ENCODE data around the gene CALML4. TPM values are rescaled to one million over a fixed set of nuclear protein-coding genes. Genes with fewer than 3 reads are reported as not detected.

The CALML4 gene
- total RNA-seq, 3 donors from 2014 or later: 5.3 to 7.9 (median 6.0) TPM

- Histone ChIP-seq H3K4me3 (no peak overlapping the region), H3K27ac (no peak overlapping the region), H3K27me3 (no peaks in the 10 kb centered on the region), H3K9me3 (no peaks in the 10 kb centered on the region), H3K4me1 (peaks cover 0 to 10% of the 10 kb centered on the region in 2 donors), H3K36me3 (no peaks in the 10 kb centered on the region)
- intact Hi-C loops (cut with DNase I; ENCODE audit: low total_unique reads): no loop called here
- no peak for TF ChIP-seq POLR2AphosphoS5 (IDR thresholded peaks at IDR 0.05)
- DNase-seq (ENCODE audit: low spot score in 2 of 2): no peak
Measured at GRCh38 chr15:68207176-68207935, 2.2 kb upstream of the CALML4 start.

GRCh38 chr15:68206711-68207151 is 1.6 kb upstream of the CALML4 start:
- intact Hi-C loops (cut with DNase I; ENCODE audit: low total_unique reads): no loop called here

GRCh38 chr15:68205954-68206539 is 915 bp upstream of the CALML4 start:
- H3K27ac ChIP-seq: peak overlapping the region; percentile 50 to 64
- intact Hi-C loops (cut with DNase I; ENCODE audit: low total_unique reads): no loop called here

More at GRCh38 chr15:68206711-68207151, 1.6 kb upstream of the CALML4 start:
- TF ChIP-seq POLR2A (IDR thresholded peaks at IDR 0.05): no peak
- peaks cover 0 to 10% of the 10 kb centered on the region in 2 donors for H3K4me1 ChIP-seq
- H3K27ac ChIP-seq: no peak overlapping the region
- H3K9me3 ChIP-seq: no peaks in the 10 kb centered on the region
- H3K27me3 ChIP-seq: no peaks in the 10 kb centered on the region
- no peak overlapping the region for H3K4me3 ChIP-seq
- no peak for DNase-seq (ENCODE audit: low spot score in 2 of 2)
- H3K36me3 ChIP-seq: no peaks in the 10 kb centered on the region

GRCh38 chr15:68205558-68205944 is 419 bp upstream of the CALML4 start:
- Histone ChIP-seq H3K4me1 (peaks cover 0 to 10% of the 10 kb centered on the region in 2 donors), H3K27ac (peak overlapping the region; percentile 50 to 64), H3K27me3 (no peaks in the 10 kb centered on the region), H3K36me3 (no peaks in the 10 kb centered on the region), H3K9me3 (no peaks in the 10 kb centered on the region), H3K4me3 (peak overlapping the region in 2 of 3 donors; percentile 19 to 39)
- intact Hi-C loops (cut with DNase I; ENCODE audit: low total_unique reads): no loop called here
- no peak for DNase-seq (ENCODE audit: low spot score in 2 of 2)
- TF ChIP-seq POLR2AphosphoS5 (IDR thresholded peaks at IDR 0.05) (no peak), POLR2A (IDR thresholded peaks at IDR 0.05) (no peak), CTCF (IDR thresholded peaks at IDR 0.05) (no peak)

More at GRCh38 chr15:68205954-68206539, 915 bp upstream of the CALML4 start:
- peaks cover 0 to 10% of the 10 kb centered on the region in 2 donors for H3K4me1 ChIP-seq
- no peaks in the 10 kb centered on the region for H3K27me3 ChIP-seq
- no peak for DNase-seq (ENCODE audit: low spot score in 2 of 2)
- H3K4me3 ChIP-seq: peak overlapping the region in 2 of 3 donors; percentile 19 to 39
- no peaks in the 10 kb centered on the region for H3K36me3 ChIP-seq
- no peaks in the 10 kb centered on the region for H3K9me3 ChIP-seq
- TF ChIP-seq POLR2AphosphoS5 (IDR thresholded peaks at IDR 0.05) (no peak), CTCF (IDR thresholded peaks at IDR 0.05) (no peak), POLR2A (IDR thresholded peaks at IDR 0.05) (no peak)

- peak overlapping the region in 2 of 3 donors; percentile 19 to 39 for H3K4me3 ChIP-seq
- H3K9me3 ChIP-seq: no peaks in the 10 kb centered on the region
- DNase-seq (ENCODE audit: low spot score in 2 of 2): no peak
- H3K4me1 ChIP-seq: peaks cover 0 to 10% of the 10 kb centered on the region in 2 donors
- TF ChIP-seq POLR2AphosphoS5 (IDR thresholded peaks at IDR 0.05) (no peak), POLR2A (IDR thresholded peaks at IDR 0.05) (no peak), CTCF (IDR thresholded peaks at IDR 0.05) (no peak)
- H3K36me3 ChIP-seq: no peaks in the 10 kb centered on the region
- no peaks in the 10 kb centered on the region for H3K27me3 ChIP-seq
- intact Hi-C loops (cut with DNase I; ENCODE audit: low total_unique reads): no loop called here
- H3K27ac ChIP-seq: peak overlapping the region in 1 of 2 donors; percentile 50
Measured at GRCh38 chr15:68204361-68204760, 771 bp downstream of the CALML4 start.

GRCh38 chr15:68203956-68204355 is 1.2 kb downstream of the CALML4 start:
- Histone ChIP-seq H3K27me3 (no peaks in the 10 kb centered on the region), H3K36me3 (no peaks in the 10 kb centered on the region), H3K27ac (no peak overlapping the region), H3K9me3 (no peaks in the 10 kb centered on the region), H3K4me1 (peaks cover 0 to 10% of the 10 kb centered on the region in 2 donors), H3K4me3 (no peak overlapping the region)
- intact Hi-C loops (cut with DNase I; ENCODE audit: low total_unique reads): no loop called here
- no peak for TF ChIP-seq POLR2AphosphoS5 (IDR thresholded peaks at IDR 0.05)
- no peak for TF ChIP-seq CTCF (IDR thresholded peaks at IDR 0.05)
- no peak for TF ChIP-seq POLR2A (IDR thresholded peaks at IDR 0.05)
- DNase-seq (ENCODE audit: low spot score in 2 of 2): no peak
